ENCODE measurements around the gene VCPKMT. TPM values are rescaled to one million over a fixed set of nuclear protein-coding genes. Genes with fewer than 3 reads are reported as not detected.

Gene VCPKMT
- total RNA-seq, 1 experiment from 2014 or later, result 9.7 TPM

DNA sequence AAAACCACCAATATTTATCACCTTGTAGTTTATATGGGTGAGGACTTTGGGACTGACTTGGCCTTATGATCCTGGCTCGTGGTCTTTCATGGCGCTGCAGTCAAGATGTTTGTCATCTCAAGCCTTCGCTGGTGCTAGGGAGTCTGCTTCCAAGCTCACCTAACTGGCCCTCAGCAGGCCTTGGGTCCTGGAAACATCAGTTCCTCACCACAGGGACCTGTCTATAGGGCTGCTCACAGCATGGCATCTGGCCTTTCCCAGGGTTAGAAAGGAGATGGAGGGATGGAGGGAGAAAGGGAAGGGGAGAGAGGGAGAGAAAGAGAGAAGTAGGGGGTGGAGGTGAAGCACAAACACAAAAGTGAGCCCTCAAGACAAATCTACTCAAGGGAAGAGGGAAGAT, 31.7 kb downstream of the VCPKMT start:
- ChIA-PET CTCF (no interaction called here), POLR2A (no interaction called here)
- BruUV-seq (replicated peaks), result no TSS peak
- TF ChIP-seq, protein P1, sequence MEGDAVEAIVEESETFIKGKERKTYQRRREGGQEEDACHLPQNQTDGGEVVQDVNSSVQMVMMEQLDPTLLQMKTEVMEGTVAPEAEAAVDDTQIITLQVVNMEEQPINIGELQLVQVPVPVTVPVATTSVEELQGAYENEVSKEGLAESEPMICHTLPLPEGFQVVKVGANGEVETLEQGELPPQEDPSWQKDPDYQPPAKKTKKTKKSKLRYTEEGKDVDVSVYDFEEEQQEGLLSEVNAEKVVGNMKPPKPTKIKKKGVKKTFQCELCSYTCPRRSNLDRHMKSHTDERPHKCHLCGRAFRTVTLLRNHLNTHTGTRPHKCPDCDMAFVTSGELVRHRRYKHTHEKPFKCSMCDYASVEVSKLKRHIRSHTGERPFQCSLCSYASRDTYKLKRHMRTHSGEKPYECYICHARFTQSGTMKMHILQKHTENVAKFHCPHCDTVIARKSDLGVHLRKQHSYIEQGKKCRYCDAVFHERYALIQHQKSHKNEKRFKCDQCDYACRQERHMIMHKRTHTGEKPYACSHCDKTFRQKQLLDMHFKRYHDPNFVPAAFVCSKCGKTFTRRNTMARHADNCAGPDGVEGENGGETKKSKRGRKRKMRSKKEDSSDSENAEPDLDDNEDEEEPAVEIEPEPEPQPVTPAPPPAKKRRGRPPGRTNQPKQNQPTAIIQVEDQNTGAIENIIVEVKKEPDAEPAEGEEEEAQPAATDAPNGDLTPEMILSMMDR (IDR thresholded peaks at IDR 0.05; ENCODE audit: insufficient read depth in 1 of 2, low read depth in 1 of 2, low read length in 1 of 2, severe bottlenecking in 1 of 2, unreplicated experiment in 1 of 2), result no peak
- no peaks in the 10 kb centered on the region for H3K36me3 Mint-ChIP-seq (ENCODE audit: insufficient read depth, unreplicated experiment)
- no peaks in the 10 kb centered on the region for H3K4me1 ChIP-seq
- H3K4me3 Mint-ChIP-seq (ENCODE audit: unreplicated experiment), result no peak overlapping the region
- H3K27me3 Mint-ChIP-seq (ENCODE audit: insufficient read depth, unreplicated experiment), result no peaks in the 10 kb centered on the region
- H3K9me3 Mint-ChIP-seq (ENCODE audit: unreplicated experiment), result no peaks in the 10 kb centered on the region
- no peaks in the 10 kb centered on the region for H3K4me1 Mint-ChIP-seq (ENCODE audit: low read depth, unreplicated experiment)
- H3K27me3 ChIP-seq (replicated peaks; ENCODE audit: control insufficient read depth, insufficient read depth, low read length), result no peaks in the 10 kb centered on the region
- H3K27ac Mint-ChIP-seq (ENCODE audit: unreplicated experiment), result no peak overlapping the region
- no peak overlapping the region for H3K4me3 ChIP-seq (ENCODE audit: low read depth, low read length)
- intact Hi-C loops (cut with micrococcal nuclease; ENCODE audit: unreplicated experiment), result no loop called here
- no peak for DNase-seq
- H3K36me3 ChIP-seq (ENCODE audit: control insufficient read depth, insufficient read depth, low read length), result no peaks in the 10 kb centered on the region
- no peaks in the 10 kb centered on the region for H3K9me3 ChIP-seq

DNA sequence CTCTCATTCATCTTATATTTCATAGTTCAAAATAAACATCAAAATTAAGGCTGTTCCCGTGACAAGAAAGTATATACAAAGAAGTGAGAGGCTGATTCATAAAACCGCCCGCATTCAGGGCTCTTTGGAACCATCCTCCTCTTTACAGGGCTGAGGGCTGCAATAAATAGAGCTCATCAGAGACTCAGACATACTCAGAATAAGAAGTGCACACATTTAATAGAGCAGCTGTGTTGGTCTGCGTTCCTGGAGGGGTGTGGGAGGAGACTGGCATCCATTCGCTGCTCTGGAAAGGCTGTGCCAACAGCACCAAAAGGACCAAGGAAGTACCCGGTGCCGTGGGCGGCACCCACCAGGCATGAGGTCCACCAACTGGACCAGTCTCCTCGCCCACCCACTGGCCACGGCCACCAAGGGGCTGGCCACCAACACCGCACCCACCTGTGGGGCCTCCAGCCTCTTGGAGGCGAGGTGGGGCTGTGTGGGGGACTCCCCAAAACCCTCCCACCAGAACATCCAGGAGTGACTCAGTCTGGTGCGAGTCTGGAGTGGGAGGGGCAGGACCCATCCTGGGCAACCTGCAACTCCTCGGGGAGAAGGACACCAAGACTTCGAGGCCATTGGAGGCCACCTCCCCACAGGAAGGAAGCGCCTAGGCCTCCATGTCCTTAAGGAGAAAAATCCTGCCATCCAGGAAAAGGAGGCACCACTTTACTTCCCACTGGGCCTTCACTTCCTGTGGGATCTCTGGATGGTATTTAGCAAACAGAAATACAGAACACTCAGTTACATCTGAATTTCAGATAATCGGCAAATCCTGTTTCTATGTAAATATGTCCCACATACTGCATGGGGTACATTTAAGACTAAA, 32.7 kb downstream of the VCPKMT start:
- no peaks in the 10 kb centered on the region for H3K9me3 Mint-ChIP-seq (ENCODE audit: unreplicated experiment)
- BruUV-seq (replicated peaks), result no TSS peak
- H3K9me3 ChIP-seq, result no peaks in the 10 kb centered on the region
- H3K36me3 ChIP-seq (ENCODE audit: control insufficient read depth, insufficient read depth, low read length), result no peaks in the 10 kb centered on the region
- no peak overlapping the region for H3K27ac Mint-ChIP-seq (ENCODE audit: unreplicated experiment)
- no peaks in the 10 kb centered on the region for H3K27me3 Mint-ChIP-seq (ENCODE audit: insufficient read depth, unreplicated experiment)
- DNase-seq, result no peak
- H3K27me3 ChIP-seq (replicated peaks; ENCODE audit: control insufficient read depth, insufficient read depth, low read length), result no peaks in the 10 kb centered on the region
- ChIA-PET POLR2A (no interaction called here), CTCF (no interaction called here)
- H3K4me3 Mint-ChIP-seq (ENCODE audit: unreplicated experiment), result no peak overlapping the region
- no peaks in the 10 kb centered on the region for H3K4me1 Mint-ChIP-seq (ENCODE audit: low read depth, unreplicated experiment)
- TF ChIP-seq, protein P1 (IDR thresholded peaks at IDR 0.05; ENCODE audit: insufficient read depth in 1 of 2, low read depth in 1 of 2, low read length in 1 of 2, severe bottlenecking in 1 of 2, unreplicated experiment in 1 of 2), result no peak
- intact Hi-C loops (cut with micrococcal nuclease; ENCODE audit: unreplicated experiment), result no loop called here
- no peak overlapping the region for H3K4me3 ChIP-seq (ENCODE audit: low read depth, low read length)
- H3K4me1 ChIP-seq, result no peaks in the 10 kb centered on the region
- H3K36me3 Mint-ChIP-seq (ENCODE audit: insufficient read depth, unreplicated experiment), result no peaks in the 10 kb centered on the region

DNA sequence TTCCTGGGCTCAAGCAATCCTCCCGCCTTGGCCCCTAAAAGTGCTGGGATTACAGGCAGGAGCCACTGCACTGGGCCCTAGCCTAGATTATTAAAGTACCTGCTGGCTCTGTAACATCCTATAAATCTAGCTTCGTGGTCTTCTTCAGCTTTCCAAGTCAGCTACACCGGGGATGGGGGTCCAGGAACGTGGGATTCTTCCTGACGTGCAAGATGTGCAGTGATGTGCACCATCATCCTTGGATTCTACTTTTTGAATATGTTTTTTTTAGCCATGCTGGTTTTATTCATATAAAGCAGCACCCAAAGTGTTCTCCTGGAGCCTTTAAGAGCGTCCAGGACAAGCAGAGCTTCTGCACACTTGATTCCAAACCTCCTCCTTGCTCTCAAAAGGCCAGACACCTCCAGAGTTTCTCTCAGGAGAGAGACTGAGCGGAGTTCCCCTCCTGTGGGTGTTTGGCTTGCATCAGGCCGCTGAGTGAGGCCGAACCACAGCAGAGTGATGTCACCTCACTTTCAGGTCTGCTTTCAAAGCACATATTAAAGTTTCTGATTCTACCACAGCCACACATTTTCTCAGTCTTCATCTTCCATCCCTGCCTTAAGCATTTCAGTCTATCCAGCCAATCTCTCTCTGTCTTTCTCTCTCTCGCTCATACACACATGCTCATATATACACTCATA, 33.4 kb downstream of the VCPKMT start:
- CTCF ChIA-PET, result no interaction called here
- H3K4me3 ChIP-seq (ENCODE audit: low read depth, low read length), result no peak overlapping the region
- BruUV-seq (replicated peaks), result no TSS peak
- no peaks in the 10 kb centered on the region for H3K36me3 ChIP-seq (ENCODE audit: control insufficient read depth, insufficient read depth, low read length)
- no peaks in the 10 kb centered on the region for H3K9me3 ChIP-seq
- no peaks in the 10 kb centered on the region for H3K36me3 Mint-ChIP-seq (ENCODE audit: insufficient read depth, unreplicated experiment)
- no peaks in the 10 kb centered on the region for H3K9me3 Mint-ChIP-seq (ENCODE audit: unreplicated experiment)
- H3K4me3 Mint-ChIP-seq (ENCODE audit: unreplicated experiment), result no peak overlapping the region
- H3K27ac Mint-ChIP-seq (ENCODE audit: unreplicated experiment), result no peak overlapping the region
- H3K27me3 Mint-ChIP-seq (ENCODE audit: insufficient read depth, unreplicated experiment), result no peaks in the 10 kb centered on the region
- intact Hi-C loops (cut with micrococcal nuclease; ENCODE audit: unreplicated experiment), result no loop called here
- TF ChIP-seq, protein P1 (IDR thresholded peaks at IDR 0.05; ENCODE audit: insufficient read depth in 1 of 2, low read depth in 1 of 2, low read length in 1 of 2, severe bottlenecking in 1 of 2, unreplicated experiment in 1 of 2), result no peak
- H3K27me3 ChIP-seq (replicated peaks; ENCODE audit: control insufficient read depth, insufficient read depth, low read length), result no peaks in the 10 kb centered on the region
- POLR2A ChIA-PET, result no interaction called here
- DNase-seq, result no peak
- H3K4me1 ChIP-seq, result no peaks in the 10 kb centered on the region
- no peaks in the 10 kb centered on the region for H3K4me1 Mint-ChIP-seq (ENCODE audit: low read depth, unreplicated experiment)

Measured in Caco-2 (cell line).